Keratinocyte (primary cell): ENCODE results near the gene CBFA2T3. TPM values are rescaled to one million over a fixed set of nuclear protein-coding genes. Genes with fewer than 3 reads are reported as not detected.

ENCODE experiments used
- DNase-seq: peaks from one replicate; pipeline ENCODE4 v3.0.0-alpha.2; 2011; ENCODE audit warnings: low read depth, missing footprints, low spot score
- FAIRE-seq: peaks from 2 replicates; lab custom pipeline; 2011; peaks lifted over from hg19 to GRCh38; lab: Jason Lieb, UNC
- H2AFZ ChIP-seq: 2 replicates; pipeline ENCODE4 v1.6.0; 2012; ENCODE audit warnings: low read length, control low read depth, inconsistent platforms; ENCODE audit not compliant: control insufficient read depth
- H3K27ac ChIP-seq: 2 replicates; pipeline ENCODE4 v1.5.1; 2011; ENCODE audit warnings: low read length; ENCODE audit not compliant: control insufficient read depth, insufficient read depth
- H3K27me3 ChIP-seq: 3 replicates; pipeline ENCODE4 v1.6.0; 2011; ENCODE audit warnings: low read length; ENCODE audit not compliant: control insufficient read depth, insufficient read depth; ENCODE audit errors: extremely low read depth
- H3K36me3 ChIP-seq, 2 experiments: 2 replicates in 1 of 2; 3 replicates in 1 of 2; pipeline ENCODE4 v1.5.1; 2011; ENCODE audit warnings: low read length in 2 of 2, mild to moderate bottlenecking in 1 of 2; ENCODE audit not compliant: control insufficient read depth in 2 of 2, insufficient read depth in 2 of 2; ENCODE audit errors: extremely low read depth in 1 of 2
- H3K4me1 ChIP-seq: 3 replicates; pipeline ENCODE4 v1.5.1; 2011; ENCODE audit warnings: low read length; ENCODE audit not compliant: control insufficient read depth, insufficient read depth; ENCODE audit errors: extremely low read depth
- H3K4me2 ChIP-seq: 3 replicates; pipeline ENCODE4 v1.6.0; 2011; ENCODE audit warnings: low read depth, low read length; ENCODE audit not compliant: control insufficient read depth, insufficient read depth; ENCODE audit errors: extremely low read depth
- H3K4me3 ChIP-seq, 3 experiments: fragments of 200-600 bp in 1 of 3; sonication (generic) in 1 of 3; 2 replicates in 2 of 3; 3 replicates in 1 of 3; pipeline ENCODE4 v1.5.1; 2011 to 2016; ENCODE audit warnings: low read length in 3 of 3, mild to moderate bottlenecking in 3 of 3, control low read depth in 2 of 3, inconsistent platforms in 1 of 3, low read depth in 1 of 3, mixed read lengths in 1 of 3, mixed run types in 1 of 3, moderate library complexity in 1 of 3; ENCODE audit not compliant: control insufficient read depth in 2 of 3, insufficient read depth in 2 of 3; ENCODE audit errors: extremely low read depth in 1 of 3
- H3K79me2 ChIP-seq: 2 replicates; pipeline ENCODE4 v1.6.0; 2012; ENCODE audit warnings: low read length; ENCODE audit not compliant: control insufficient read depth, insufficient read depth
- H3K9ac ChIP-seq: 3 replicates; pipeline ENCODE4 v1.6.0; 2011; ENCODE audit warnings: low read length; ENCODE audit not compliant: control insufficient read depth, insufficient read depth; ENCODE audit errors: extremely low read depth
- H3K9me1 ChIP-seq: 3 replicates; pipeline ENCODE4 v1.6.0; 2011; ENCODE audit warnings: low read length; ENCODE audit not compliant: control insufficient read depth, insufficient read depth; ENCODE audit errors: extremely low read depth
- H3K9me3 ChIP-seq: 2 replicates; pipeline ENCODE4 v1.5.1; 2012; ENCODE audit warnings: low read depth, low read length; ENCODE audit not compliant: control insufficient read depth
- H4K20me1 ChIP-seq: 3 replicates; pipeline ENCODE4 v1.6.0; 2011; ENCODE audit warnings: low read length; ENCODE audit not compliant: control insufficient read depth, insufficient read depth; ENCODE audit errors: extremely low read depth
- CTCF ChIP-seq, 3 experiments: IDR thresholded peaks in 1 of 3; conservative IDR thresholded peaks in 1 of 3; optimal IDR thresholded peaks in 1 of 3; 2 replicates in 2 of 3; 3 replicates in 1 of 3; pipeline versions ENCODE3 to v1.5.1; 2011; ENCODE audit warnings: low read length in 3 of 3, mild to moderate bottlenecking in 3 of 3, moderate library complexity in 2 of 3, control low read depth in 1 of 3, inconsistent platforms in 1 of 3; ENCODE audit not compliant: insufficient read depth in 2 of 3; ENCODE audit errors: extremely low read depth in 1 of 3
- EZH2 ChIP-seq: IDR thresholded peaks from one replicate; pipeline ENCODE4 v1.6.1; 2012; ENCODE audit warnings: inconsistent platforms, mild to moderate bottlenecking, low read length, moderate library complexity
- dilution Hi-C: fragments of 300-500 bp; cut with MboI; formaldehyde crosslinking; loops from one replicate; pipeline ENCODE4 v1.7.0; 2020; ENCODE audit warnings: low sequenced_read_pairs; ENCODE audit not compliant: extremely low pct_ligation_motif_present
- polyA plus RNA-seq, 5 experiments: library from polyadenylated mRNA; depleted of rRNA in 3 of 5; stranded (reverse) in 3 of 5; stranded (forward) in 1 of 5; unstranded in 1 of 5; fragments of >200 nt; gene quantifications; 1 replicate in 1 of 5; 2 replicates in 3 of 5; 3 replicates in 1 of 5; pipeline versions ENCODE4 v1.2.1 to v1.2.3, GENCODE V29; 2011 to 2012; ENCODE audit warnings: missing spikeins in 2 of 5, low read depth in 1 of 5, low replicate concordance in 1 of 5

CBFA2T3 gene
- polyA plus RNA-seq, 1 donor (not counting 4 experiments of a cell fraction or from before 2014, with no cell fraction given): 0.08 TPM

GRCh38 chr16:88929091-88929445 is 47.9 kb downstream of the CBFA2T3 start:
- TF ChIP-seq EZH2: no peak
- TF ChIP-seq CTCF (optimal IDR thresholded peaks at IDR 0.05 in 1 of 3, IDR thresholded peaks at IDR 0.05 in 1 of 3, conservative IDR thresholded peaks at IDR 0.05 in 1 of 3; ENCODE audit: extremely low read depth in 1 of 3, insufficient read depth in 2 of 3, low read length in 3 of 3): no peak
- no peak overlapping the region for H3K4me3 ChIP-seq
- no peak overlapping the region for H2AFZ ChIP-seq
- H3K27ac ChIP-seq: no peak overlapping the region
- DNase-seq (no peak), FAIRE-seq (no peak)
- H3K79me2 ChIP-seq: no peaks in the 10 kb centered on the region
- peaks cover 32% of the 10 kb centered on the region for H3K27me3 ChIP-seq
- H3K4me2 ChIP-seq: no peak overlapping the region
- H4K20me1 ChIP-seq: no peaks in the 10 kb centered on the region
- peaks cover 13% of the 10 kb centered on the region for H3K4me1 ChIP-seq
- H3K36me3 ChIP-seq: no peaks in the 10 kb centered on the region
- dilution Hi-C loops: no loop called here
- no peak overlapping the region for H3K9ac ChIP-seq
- no peaks in the 10 kb centered on the region for H3K9me1 ChIP-seq
- no peaks in the 10 kb centered on the region for H3K9me3 ChIP-seq

- Histone ChIP-seq H3K4me2 (no peak overlapping the region), H3K4me3 (no peak overlapping the region), H3K9me1 (no peaks in the 10 kb centered on the region), H3K9me3 (no peaks in the 10 kb centered on the region), H2AFZ (no peak overlapping the region), H3K9ac (no peak overlapping the region), H3K4me1 (peaks cover 13% of the 10 kb centered on the region), H3K79me2 (no peaks in the 10 kb centered on the region), H3K27ac (no peak overlapping the region), H4K20me1 (no peaks in the 10 kb centered on the region), H3K36me3 (no peaks in the 10 kb centered on the region), H3K27me3 (peaks cover 32% of the 10 kb centered on the region)
- dilution Hi-C loops: no loop called here
- no peak for TF ChIP-seq EZH2
- TF ChIP-seq CTCF (optimal IDR thresholded peaks at IDR 0.05 in 1 of 3, IDR thresholded peaks at IDR 0.05 in 1 of 3, conservative IDR thresholded peaks at IDR 0.05 in 1 of 3; ENCODE audit: extremely low read depth in 1 of 3, insufficient read depth in 2 of 3, low read length in 3 of 3): no peak
- DNase-seq (no peak), FAIRE-seq (no peak)
Observed at GRCh38 chr16:88928405-88929090, 48.5 kb downstream of the CBFA2T3 start.
